SK-N-SH treated with all-trans-retinoic acid at 6 μM for 48 hours (cell line): ENCODE data around the gene FBLL1.

Source experiments
- ATAC-seq: fragments of 200-7000 bp; cut with Tn5 transposase; 3 replicates; pipeline ENCODE4 v1.9.1; 2020; ENCODE audit warnings: mild to moderate bottlenecking, moderate library complexity
- ARNTL ChIP-seq: fragments of 450-650 bp; formaldehyde crosslinking; IDR thresholded peaks from 2 replicates; pipeline ENCODE4 v1.5.0; 2020; ENCODE audit warnings: low read depth, mild to moderate bottlenecking, moderate library complexity, borderline replicate concordance
- BACH2 ChIP-seq: fragments of 250-450 bp; sonication (Bioruptor Pico); IDR thresholded peaks from 2 replicates; pipeline ENCODE4 v1.9.0; 2021; ENCODE audit warnings: mild to moderate bottlenecking, borderline replicate concordance
- CSDC2 ChIP-seq: fragments of 250-450 bp; sonication (Bioruptor Pico); IDR thresholded peaks from 2 replicates; pipeline ENCODE4 v1.5.0; 2020; ENCODE audit warnings: mild to moderate bottlenecking, moderate library complexity
- ESRRG ChIP-seq: fragments of 250-450 bp; sonication (Bioruptor Pico); IDR thresholded peaks from 2 replicates; pipeline ENCODE4 v1.6.1; 2021; ENCODE audit warnings: mild to moderate bottlenecking
- OSR1 ChIP-seq: fragments of 250-450 bp; sonication (Bioruptor Pico); IDR thresholded peaks from 2 replicates; pipeline ENCODE4 v1.8.0; 2022; ENCODE audit warnings: moderate library complexity, mild to moderate bottlenecking, inconsistent platforms
- PATZ1 ChIP-seq: fragments of 250-450 bp; sonication (Bioruptor Pico); IDR thresholded peaks from 2 replicates; pipeline ENCODE4 v1.8.0; 2020; ENCODE audit warnings: mild to moderate bottlenecking, moderate library complexity, borderline replicate concordance
- PPARA ChIP-seq: fragments of 250-450 bp; sonication (Bioruptor Pico); IDR thresholded peaks from 2 replicates; pipeline ENCODE4 v1.5.0; 2020; ENCODE audit warnings: mild to moderate bottlenecking, borderline replicate concordance
- RARB ChIP-seq: fragments of 250-450 bp; sonication (Bioruptor Pico); IDR thresholded peaks from 2 replicates; pipeline ENCODE4 v1.8.0; 2021; ENCODE audit warnings: mild to moderate bottlenecking, moderate library complexity
- SNAI2 ChIP-seq: fragments of 250-450 bp; sonication (Bioruptor Pico); IDR thresholded peaks from 2 replicates; pipeline ENCODE4 v1.5.0; 2020; ENCODE audit warnings: mild to moderate bottlenecking, moderate library complexity
- TCF4 ChIP-seq: fragments of 250-450 bp; sonication (Bioruptor Pico); IDR thresholded peaks from 2 replicates; pipeline ENCODE4 v1.8.0; 2021; ENCODE audit warnings: mild to moderate bottlenecking, moderate library complexity, borderline replicate concordance
- ZC3H10 ChIP-seq: fragments of 250-450 bp; sonication (Bioruptor Pico); IDR thresholded peaks from 2 replicates; pipeline ENCODE4 v1.5.1; 2021; ENCODE audit warnings: mild to moderate bottlenecking, moderate library complexity
- ZFP3 ChIP-seq: fragments of 250-450 bp; sonication (Bioruptor Pico); IDR thresholded peaks from 2 replicates; pipeline ENCODE4 v1.5.0; 2020; ENCODE audit warnings: mild to moderate bottlenecking, moderate library complexity
- ZFP30 ChIP-seq: fragments of 450-650 bp; formaldehyde crosslinking; IDR thresholded peaks from 2 replicates; pipeline ENCODE4 v1.5.0; 2022; ENCODE audit warnings: mild to moderate bottlenecking, moderate library complexity
- ZNF565 ChIP-seq: fragments of 450-650 bp; formaldehyde crosslinking; conservative IDR thresholded peaks from 2 replicates; pipeline ENCODE4 v1.5.0; 2020; ENCODE audit warnings: low read depth, mild to moderate bottlenecking, moderate library complexity
- ZNF70 ChIP-seq: fragments of 450-650 bp; formaldehyde crosslinking; IDR thresholded peaks from 2 replicates; pipeline ENCODE4 v1.5.0; 2020; ENCODE audit warnings: mild to moderate bottlenecking, moderate library complexity
- ZNF8 ChIP-seq: fragments of 450-650 bp; formaldehyde crosslinking; IDR thresholded peaks from 2 replicates; pipeline ENCODE4 v1.5.0; 2020; ENCODE audit warnings: mild to moderate bottlenecking, moderate library complexity
- TF ChIP-seq, protein P1 (sequence below): fragments of 250-450 bp; sonication (Bioruptor Pico); IDR thresholded peaks from 2 replicates; pipeline ENCODE4 v1.5.1; 2021; ENCODE audit warnings: mild to moderate bottlenecking, moderate library complexity
- TF ChIP-seq, protein P2 (sequence below): fragments of 250-450 bp; sonication (Bioruptor Pico); IDR thresholded peaks from 2 replicates; pipeline ENCODE4 v1.8.0; 2021; ENCODE audit warnings: low read depth, mild to moderate bottlenecking, moderate library complexity, borderline replicate concordance
- TF ChIP-seq, protein P3 (sequence below): fragments of 250-450 bp; sonication (Bioruptor Pico); IDR thresholded peaks from 2 replicates; pipeline ENCODE4 v1.5.0; 2020; ENCODE audit warnings: mild to moderate bottlenecking, moderate library complexity
- TF ChIP-seq, protein P4 (sequence below): fragments of 250-450 bp; sonication (Bioruptor Pico); IDR thresholded peaks from 2 replicates; pipeline ENCODE4 v1.5.1; 2020; ENCODE audit warnings: low read depth, mild to moderate bottlenecking, moderate library complexity

Gene FBLL1

DNA sequence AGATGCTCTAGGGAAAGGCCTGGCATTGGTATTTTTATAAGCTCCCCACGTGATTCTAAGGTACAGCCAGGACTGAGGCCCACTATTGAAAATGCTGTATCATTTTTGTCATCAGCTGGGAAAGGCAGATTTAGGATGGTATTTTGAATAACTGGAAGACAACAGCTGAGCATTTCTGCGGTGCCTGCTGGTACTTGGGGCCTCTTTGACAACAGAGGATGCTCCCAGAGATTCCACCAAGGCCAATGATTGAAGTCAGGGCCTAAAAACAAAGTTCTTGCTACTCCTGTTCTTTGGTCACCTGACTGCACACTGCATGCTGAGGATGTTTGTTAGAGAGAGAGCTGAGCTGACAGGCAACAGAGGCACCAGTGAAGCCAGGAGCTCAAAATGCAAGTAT lies 8.1 kb downstream of the FBLL1 start:
- TF ChIP-seq ZNF8 (CRISPR knock-in tag) (no peak), CSDC2 (CRISPR knock-in tag) (no peak), OSR1 (CRISPR knock-in tag) (no peak), ZNF70 (no peak), TCF4 (no peak), ZC3H10 (CRISPR knock-in tag) (no peak), ARNTL (CRISPR knock-in tag) (no peak), SNAI2 (CRISPR knock-in tag) (no peak), BACH2 (CRISPR knock-in tag) (no peak), ESRRG (no peak), RARB (no peak), PPARA (CRISPR knock-in tag) (no peak), ZNF565 (CRISPR knock-in tag) (no peak), ZFP30 (no peak), ZFP3 (CRISPR knock-in tag) (no peak), PATZ1 (CRISPR knock-in tag) (no peak)
- TF ChIP-seq, protein P1, sequence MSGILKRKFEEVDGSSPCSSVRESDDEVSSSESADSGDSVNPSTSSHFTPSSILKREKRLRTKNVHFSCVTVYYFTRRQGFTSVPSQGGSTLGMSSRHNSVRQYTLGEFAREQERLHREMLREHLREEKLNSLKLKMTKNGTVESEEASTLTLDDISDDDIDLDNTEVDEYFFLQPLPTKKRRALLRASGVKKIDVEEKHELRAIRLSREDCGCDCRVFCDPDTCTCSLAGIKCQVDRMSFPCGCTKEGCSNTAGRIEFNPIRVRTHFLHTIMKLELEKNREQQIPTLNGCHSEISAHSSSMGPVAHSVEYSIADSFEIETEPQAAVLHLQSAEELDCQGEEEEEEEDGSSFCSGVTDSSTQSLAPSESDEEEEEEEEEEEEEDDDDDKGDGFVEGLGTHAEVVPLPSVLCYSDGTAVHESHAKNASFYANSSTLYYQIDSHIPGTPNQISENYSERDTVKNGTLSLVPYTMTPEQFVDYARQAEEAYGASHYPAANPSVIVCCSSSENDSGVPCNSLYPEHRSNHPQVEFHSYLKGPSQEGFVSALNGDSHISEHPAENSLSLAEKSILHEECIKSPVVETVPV (CRISPR knock-in tag), result no peak
- TF ChIP-seq, protein P2, sequence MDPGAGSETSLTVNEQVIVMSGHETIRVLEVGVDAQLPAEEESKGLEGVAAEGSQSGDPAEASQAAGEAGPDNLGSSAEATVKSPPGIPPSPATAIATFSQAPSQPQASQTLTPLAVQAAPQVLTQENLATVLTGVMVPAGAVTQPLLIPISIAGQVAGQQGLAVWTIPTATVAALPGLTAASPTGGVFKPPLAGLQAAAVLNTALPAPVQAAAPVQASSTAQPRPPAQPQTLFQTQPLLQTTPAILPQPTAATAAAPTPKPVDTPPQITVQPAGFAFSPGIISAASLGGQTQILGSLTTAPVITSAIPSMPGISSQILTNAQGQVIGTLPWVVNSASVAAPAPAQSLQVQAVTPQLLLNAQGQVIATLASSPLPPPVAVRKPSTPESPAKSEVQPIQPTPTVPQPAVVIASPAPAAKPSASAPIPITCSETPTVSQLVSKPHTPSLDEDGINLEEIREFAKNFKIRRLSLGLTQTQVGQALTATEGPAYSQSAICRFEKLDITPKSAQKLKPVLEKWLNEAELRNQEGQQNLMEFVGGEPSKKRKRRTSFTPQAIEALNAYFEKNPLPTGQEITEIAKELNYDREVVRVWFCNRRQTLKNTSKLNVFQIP (CRISPR knock-in tag), result no peak
- TF ChIP-seq, protein P3, sequence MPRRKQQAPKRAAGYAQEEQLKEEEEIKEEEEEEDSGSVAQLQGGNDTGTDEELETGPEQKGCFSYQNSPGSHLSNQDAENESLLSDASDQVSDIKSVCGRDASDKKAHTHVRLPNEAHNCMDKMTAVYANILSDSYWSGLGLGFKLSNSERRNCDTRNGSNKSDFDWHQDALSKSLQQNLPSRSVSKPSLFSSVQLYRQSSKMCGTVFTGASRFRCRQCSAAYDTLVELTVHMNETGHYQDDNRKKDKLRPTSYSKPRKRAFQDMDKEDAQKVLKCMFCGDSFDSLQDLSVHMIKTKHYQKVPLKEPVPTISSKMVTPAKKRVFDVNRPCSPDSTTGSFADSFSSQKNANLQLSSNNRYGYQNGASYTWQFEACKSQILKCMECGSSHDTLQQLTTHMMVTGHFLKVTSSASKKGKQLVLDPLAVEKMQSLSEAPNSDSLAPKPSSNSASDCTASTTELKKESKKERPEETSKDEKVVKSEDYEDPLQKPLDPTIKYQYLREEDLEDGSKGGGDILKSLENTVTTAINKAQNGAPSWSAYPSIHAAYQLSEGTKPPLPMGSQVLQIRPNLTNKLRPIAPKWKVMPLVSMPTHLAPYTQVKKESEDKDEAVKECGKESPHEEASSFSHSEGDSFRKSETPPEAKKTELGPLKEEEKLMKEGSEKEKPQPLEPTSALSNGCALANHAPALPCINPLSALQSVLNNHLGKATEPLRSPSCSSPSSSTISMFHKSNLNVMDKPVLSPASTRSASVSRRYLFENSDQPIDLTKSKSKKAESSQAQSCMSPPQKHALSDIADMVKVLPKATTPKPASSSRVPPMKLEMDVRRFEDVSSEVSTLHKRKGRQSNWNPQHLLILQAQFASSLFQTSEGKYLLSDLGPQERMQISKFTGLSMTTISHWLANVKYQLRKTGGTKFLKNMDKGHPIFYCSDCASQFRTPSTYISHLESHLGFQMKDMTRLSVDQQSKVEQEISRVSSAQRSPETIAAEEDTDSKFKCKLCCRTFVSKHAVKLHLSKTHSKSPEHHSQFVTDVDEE (CRISPR knock-in tag), result no peak
- TF ChIP-seq, protein P4, sequence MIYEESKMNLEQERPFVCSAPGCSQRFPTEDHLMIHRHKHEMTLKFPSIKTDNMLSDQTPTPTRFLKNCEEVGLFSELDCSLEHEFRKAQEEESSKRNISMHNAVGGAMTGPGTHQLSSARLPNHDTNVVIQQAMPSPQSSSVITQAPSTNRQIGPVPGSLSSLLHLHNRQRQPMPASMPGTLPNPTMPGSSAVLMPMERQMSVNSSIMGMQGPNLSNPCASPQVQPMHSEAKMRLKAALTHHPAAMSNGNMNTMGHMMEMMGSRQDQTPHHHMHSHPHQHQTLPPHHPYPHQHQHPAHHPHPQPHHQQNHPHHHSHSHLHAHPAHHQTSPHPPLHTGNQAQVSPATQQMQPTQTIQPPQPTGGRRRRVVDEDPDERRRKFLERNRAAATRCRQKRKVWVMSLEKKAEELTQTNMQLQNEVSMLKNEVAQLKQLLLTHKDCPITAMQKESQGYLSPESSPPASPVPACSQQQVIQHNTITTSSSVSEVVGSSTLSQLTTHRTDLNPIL (CRISPR knock-in tag), result no peak
- no peak; the same call in 2 of the 3 replicates for ATAC-seq

DNA sequence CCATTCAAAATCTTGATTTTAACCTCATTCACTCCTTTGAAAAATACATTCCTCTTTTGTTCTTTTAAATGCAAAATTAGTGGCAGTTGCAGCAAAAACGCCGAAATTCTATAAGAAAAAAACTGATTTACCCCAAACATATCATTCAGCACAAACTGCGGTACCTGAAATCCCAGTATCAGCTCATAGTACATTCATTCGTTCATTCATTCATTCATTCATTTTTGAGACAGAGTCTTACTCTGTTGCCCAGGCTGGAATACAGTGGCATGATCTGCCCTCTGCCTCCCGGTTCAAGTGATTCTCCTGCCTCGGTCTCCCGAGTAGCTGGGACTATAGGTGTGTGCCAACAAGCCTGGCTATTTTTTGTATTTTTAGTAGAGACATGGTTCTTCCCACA lies 20.4 kb downstream of the FBLL1 start:
- no peak for ATAC-seq
- TF ChIP-seq PPARA (CRISPR knock-in tag) (no peak), RARB (no peak)
- TF ChIP-seq, all 23 proteins: peak for 0

DNA sequence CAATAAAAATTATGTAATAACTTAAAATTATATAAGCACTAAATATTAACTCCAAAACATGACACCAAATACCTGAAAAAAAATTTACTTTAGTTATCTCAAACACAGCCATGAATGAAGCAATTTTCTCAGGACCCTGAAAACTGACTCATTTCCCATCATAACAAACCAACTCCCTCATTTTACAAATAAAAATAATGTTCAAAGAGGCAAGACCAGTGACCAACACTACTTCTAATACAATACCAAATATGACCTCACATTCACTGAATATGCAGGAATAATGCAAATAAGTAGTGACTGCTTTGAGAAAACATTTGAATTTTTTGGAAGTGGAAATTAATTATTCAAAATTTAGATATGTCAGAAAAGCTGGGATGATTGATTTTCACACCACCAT lies 21.6 kb downstream of the FBLL1 start:
- ATAC-seq, result no peak
- TF ChIP-seq, protein P1 (CRISPR knock-in tag), result no peak
- TF ChIP-seq RARB, result no peak
- no peak for TF ChIP-seq ZNF8 (CRISPR knock-in tag)
- no peak for TF ChIP-seq SNAI2 (CRISPR knock-in tag)
- TF ChIP-seq, protein P4 (CRISPR knock-in tag), result no peak
- TF ChIP-seq ZFP3 (CRISPR knock-in tag), result no peak
- TF ChIP-seq, all 23 proteins: peak for 0
